GM23338 (cell line): ENCODE results near the gene CSTF2. TPM values are rescaled to one million over a fixed set of nuclear protein-coding genes. Genes with fewer than 3 reads are reported as not detected.

ENCODE experiments used
- ATAC-seq: fragments of 200-7000 bp; cut with Tn5 transposase; 3 replicates; pipeline ENCODE4 v1.9.1; 2020
- DNase-seq: peaks from one replicate; pipeline ENCODE4 v3.0.0-alpha.2; 2015; ENCODE audit warnings: low spot score
- H2AFZ ChIP-seq: fragments of 200-600 bp; sonication (generic); 2 replicates; pipeline ENCODE4 v1.8.0; 2016; ENCODE audit warnings: antibody characterized with exemption, mild to moderate bottlenecking, moderate library complexity
- H3F3A ChIP-seq: fragments of 200-600 bp; sonication (generic); replicated peaks from 2 replicates; pipeline ENCODE4 v1.8.0; 2017; ENCODE audit warnings: antibody characterized with exemption, mixed run types, low read depth
- H3K27ac ChIP-seq: fragments of 200-600 bp; sonication (generic); 2 replicates; pipeline ENCODE4 v1.6.1; 2016; ENCODE audit warnings: low read depth
- H3K27me3 ChIP-seq: fragments of 200-600 bp; sonication (generic); 2 replicates; pipeline ENCODE4 v1.8.0; 2016; ENCODE audit warnings: mild to moderate bottlenecking, mixed run types, moderate library complexity; ENCODE audit not compliant: insufficient read depth
- H3K36me3 ChIP-seq: fragments of 200-600 bp; sonication (generic); 2 replicates; pipeline ENCODE4 v1.8.0; 2016; ENCODE audit warnings: mild to moderate bottlenecking; ENCODE audit not compliant: insufficient read depth
- H3K4me1 ChIP-seq: fragments of 200-600 bp; sonication (generic); 2 replicates; pipeline ENCODE4 v1.8.0; 2016; ENCODE audit warnings: mild to moderate bottlenecking, moderate library complexity; ENCODE audit not compliant: insufficient read depth
- H3K4me2 ChIP-seq: fragments of 200-600 bp; sonication (generic); 2 replicates; pipeline ENCODE4 v1.7.1; 2017; ENCODE audit warnings: mixed run types
- H3K4me3 ChIP-seq: fragments of 200-600 bp; sonication (generic); 2 replicates; pipeline ENCODE4 v1.6.1; 2016; ENCODE audit warnings: mixed run types
- H3K79me2 ChIP-seq: fragments of 200-600 bp; sonication (generic); replicated peaks from 2 replicates; pipeline ENCODE4 v1.8.0; 2017; ENCODE audit warnings: mild to moderate bottlenecking; ENCODE audit not compliant: insufficient read depth
- H3K9me2 ChIP-seq: fragments of 200-600 bp; sonication (generic); 2 replicates; pipeline ENCODE4 v1.8.0; 2017; ENCODE audit not compliant: insufficient read depth
- H4K20me1 ChIP-seq: fragments of 200-600 bp; sonication (generic); replicated peaks from 2 replicates; pipeline ENCODE4 v1.8.0; 2017; ENCODE audit warnings: mild to moderate bottlenecking; ENCODE audit not compliant: insufficient read depth
- H3K27ac Mint-ChIP-seq: 2 replicates; pipeline ENCODE4 v1.8.0; 2020; ENCODE audit warnings: inconsistent platforms, mild to moderate bottlenecking, moderate library complexity, mixed read lengths
- H3K27me3 Mint-ChIP-seq: 3 replicates; pipeline ENCODE4 v1.8.0; 2022; ENCODE audit warnings: low read depth, mild to moderate bottlenecking, moderate library complexity, mixed read lengths, inconsistent platforms; ENCODE audit not compliant: insufficient read depth, poor library complexity
- H3K36me3 Mint-ChIP-seq: 3 replicates; pipeline ENCODE4 v1.8.0; 2021; ENCODE audit warnings: low read depth, mild to moderate bottlenecking, inconsistent platforms, moderate library complexity, mixed read lengths
- H3K4me1 Mint-ChIP-seq: 3 replicates; pipeline ENCODE4 v1.8.0; 2020; ENCODE audit warnings: mild to moderate bottlenecking, inconsistent platforms, mixed read lengths
- H3K4me3 Mint-ChIP-seq: 3 replicates; pipeline ENCODE4 v1.8.0; 2021; ENCODE audit warnings: moderate library complexity, mild to moderate bottlenecking, inconsistent platforms, mixed read lengths
- H3K9me3 Mint-ChIP-seq: 3 replicates; pipeline ENCODE4 v1.8.0; 2020; ENCODE audit warnings: moderate library complexity, mild to moderate bottlenecking, inconsistent platforms, mixed read lengths
- CREB1 ChIP-seq: fragments of 250-450 bp; sonication (Bioruptor Pico); IDR thresholded peaks from 2 replicates; pipeline ENCODE4 v1.5.0; 2020; ENCODE audit warnings: low read depth, mild to moderate bottlenecking, moderate library complexity
- CTCF ChIP-seq, 2 experiments: fragments of 200-600 bp in 1 of 2; sonication (generic) in 1 of 2; conservative IDR thresholded peaks; 2 replicates each; pipeline versions ENCODE4 v1.5.1 to v1.6.1; 2016 to 2017; ENCODE audit warnings: antibody characterized with exemption in 2 of 2, low read depth in 2 of 2, mild to moderate bottlenecking in 2 of 2, moderate library complexity in 1 of 2
- EZH2 ChIP-seq: fragments of 200-600 bp; sonication (generic); IDR thresholded peaks from one replicate; pipeline ENCODE4 v1.8.0; 2017; ENCODE audit warnings: antibody characterized with exemption, mild to moderate bottlenecking, low read depth; ENCODE audit not compliant: unreplicated experiment
- POLR2AphosphoS5 ChIP-seq: IDR thresholded peaks from 2 replicates; pipeline ENCODE4 v1.6.1; 2016; ENCODE audit warnings: antibody characterized with exemption, low read depth
- polyA plus RNA-seq: library from polyadenylated mRNA; unstranded; fragments of >200 nt; fragmentation: Nextera tagmentation; extraction: Ambion mirVana; gene quantifications from 2 replicates; pipeline ENCODE4 v1.2.1, GENCODE V29; 2016
- total RNA-seq: library from RNA; depleted of rRNA; stranded (reverse); fragments of >200 nt; shearing (Covaris generic); gene quantifications from 2 replicates; pipeline ENCODE4 v1.2.3, GENCODE V29; 2014
- TF ChIP-seq, protein P1 (sequence below): IDR thresholded peaks from one replicate; pipeline ENCODE4 v1.6.1; 2018; ENCODE audit warnings: antibody characterized with exemption; ENCODE audit not compliant: unreplicated experiment
- TF ChIP-seq, protein P2 (sequence below): fragments of 250-450 bp; sonication (Bioruptor Pico); IDR thresholded peaks from 2 replicates; pipeline ENCODE4 v1.5.0; 2020; ENCODE audit warnings: mild to moderate bottlenecking, moderate library complexity

CSTF2 gene
- total and polyA plus RNA-seq, 2 experiments from 2014 or later: 24.4 to 30.1 TPM

DNA sequence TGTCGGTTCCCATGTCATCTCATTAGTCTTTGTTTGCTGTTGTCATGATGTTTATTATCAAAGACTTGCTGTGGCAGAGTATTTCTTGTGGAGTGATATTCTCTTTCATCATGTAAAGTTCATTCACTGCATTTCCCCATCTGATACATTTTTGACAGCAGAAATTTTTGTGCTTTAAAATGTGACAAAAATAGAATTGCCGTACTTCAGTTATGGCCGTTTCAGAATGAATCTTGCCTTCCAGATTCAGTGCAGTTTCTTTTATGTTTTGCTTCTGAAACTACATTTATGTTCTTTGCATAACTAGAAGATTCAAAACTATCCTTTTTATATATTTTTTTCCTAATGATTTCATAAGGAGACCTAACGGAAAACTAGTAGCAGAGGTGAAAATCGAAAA lies 10.0 kb downstream of the CSTF2 start:
- Histone ChIP-seq H4K20me1 (no peaks in the 10 kb centered on the region), H3K79me2 (no peaks in the 10 kb centered on the region), H3K9me2 (no peaks in the 10 kb centered on the region), H3K4me2 (no peak overlapping the region), H2AFZ (no peak overlapping the region), H3K27me3 (no peaks in the 10 kb centered on the region), H3K4me3 (no peak overlapping the region), H3K4me1 (no peaks in the 10 kb centered on the region), H3K36me3 (peaks cover 25% of the 10 kb centered on the region), H3K27ac (no peak overlapping the region), H3F3A (no peaks in the 10 kb centered on the region)
- Mint-ChIP-seq H3K4me3 (no peak overlapping the region), H3K27ac (no peak overlapping the region), H3K9me3 (no peaks in the 10 kb centered on the region), H3K36me3 (peaks cover 53% of the 10 kb centered on the region), H3K27me3 (no peaks in the 10 kb centered on the region), H3K4me1 (no peaks in the 10 kb centered on the region)
- TF ChIP-seq POLR2AphosphoS5 (no peak), EZH2 (no peak), CREB1 (CRISPR knock-in tag) (no peak), CTCF (conservative IDR thresholded peaks at IDR 0.05; ENCODE audit: low read depth in 2 of 2) (no peak)
- TF ChIP-seq, protein P1, sequence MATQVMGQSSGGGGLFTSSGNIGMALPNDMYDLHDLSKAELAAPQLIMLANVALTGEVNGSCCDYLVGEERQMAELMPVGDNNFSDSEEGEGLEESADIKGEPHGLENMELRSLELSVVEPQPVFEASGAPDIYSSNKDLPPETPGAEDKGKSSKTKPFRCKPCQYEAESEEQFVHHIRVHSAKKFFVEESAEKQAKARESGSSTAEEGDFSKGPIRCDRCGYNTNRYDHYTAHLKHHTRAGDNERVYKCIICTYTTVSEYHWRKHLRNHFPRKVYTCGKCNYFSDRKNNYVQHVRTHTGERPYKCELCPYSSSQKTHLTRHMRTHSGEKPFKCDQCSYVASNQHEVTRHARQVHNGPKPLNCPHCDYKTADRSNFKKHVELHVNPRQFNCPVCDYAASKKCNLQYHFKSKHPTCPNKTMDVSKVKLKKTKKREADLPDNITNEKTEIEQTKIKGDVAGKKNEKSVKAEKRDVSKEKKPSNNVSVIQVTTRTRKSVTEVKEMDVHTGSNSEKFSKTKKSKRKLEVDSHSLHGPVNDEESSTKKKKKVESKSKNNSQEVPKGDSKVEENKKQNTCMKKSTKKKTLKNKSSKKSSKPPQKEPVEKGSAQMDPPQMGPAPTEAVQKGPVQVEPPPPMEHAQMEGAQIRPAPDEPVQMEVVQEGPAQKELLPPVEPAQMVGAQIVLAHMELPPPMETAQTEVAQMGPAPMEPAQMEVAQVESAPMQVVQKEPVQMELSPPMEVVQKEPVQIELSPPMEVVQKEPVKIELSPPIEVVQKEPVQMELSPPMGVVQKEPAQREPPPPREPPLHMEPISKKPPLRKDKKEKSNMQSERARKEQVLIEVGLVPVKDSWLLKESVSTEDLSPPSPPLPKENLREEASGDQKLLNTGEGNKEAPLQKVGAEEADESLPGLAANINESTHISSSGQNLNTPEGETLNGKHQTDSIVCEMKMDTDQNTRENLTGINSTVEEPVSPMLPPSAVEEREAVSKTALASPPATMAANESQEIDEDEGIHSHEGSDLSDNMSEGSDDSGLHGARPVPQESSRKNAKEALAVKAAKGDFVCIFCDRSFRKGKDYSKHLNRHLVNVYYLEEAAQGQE: no peak
- TF ChIP-seq, protein P2, sequence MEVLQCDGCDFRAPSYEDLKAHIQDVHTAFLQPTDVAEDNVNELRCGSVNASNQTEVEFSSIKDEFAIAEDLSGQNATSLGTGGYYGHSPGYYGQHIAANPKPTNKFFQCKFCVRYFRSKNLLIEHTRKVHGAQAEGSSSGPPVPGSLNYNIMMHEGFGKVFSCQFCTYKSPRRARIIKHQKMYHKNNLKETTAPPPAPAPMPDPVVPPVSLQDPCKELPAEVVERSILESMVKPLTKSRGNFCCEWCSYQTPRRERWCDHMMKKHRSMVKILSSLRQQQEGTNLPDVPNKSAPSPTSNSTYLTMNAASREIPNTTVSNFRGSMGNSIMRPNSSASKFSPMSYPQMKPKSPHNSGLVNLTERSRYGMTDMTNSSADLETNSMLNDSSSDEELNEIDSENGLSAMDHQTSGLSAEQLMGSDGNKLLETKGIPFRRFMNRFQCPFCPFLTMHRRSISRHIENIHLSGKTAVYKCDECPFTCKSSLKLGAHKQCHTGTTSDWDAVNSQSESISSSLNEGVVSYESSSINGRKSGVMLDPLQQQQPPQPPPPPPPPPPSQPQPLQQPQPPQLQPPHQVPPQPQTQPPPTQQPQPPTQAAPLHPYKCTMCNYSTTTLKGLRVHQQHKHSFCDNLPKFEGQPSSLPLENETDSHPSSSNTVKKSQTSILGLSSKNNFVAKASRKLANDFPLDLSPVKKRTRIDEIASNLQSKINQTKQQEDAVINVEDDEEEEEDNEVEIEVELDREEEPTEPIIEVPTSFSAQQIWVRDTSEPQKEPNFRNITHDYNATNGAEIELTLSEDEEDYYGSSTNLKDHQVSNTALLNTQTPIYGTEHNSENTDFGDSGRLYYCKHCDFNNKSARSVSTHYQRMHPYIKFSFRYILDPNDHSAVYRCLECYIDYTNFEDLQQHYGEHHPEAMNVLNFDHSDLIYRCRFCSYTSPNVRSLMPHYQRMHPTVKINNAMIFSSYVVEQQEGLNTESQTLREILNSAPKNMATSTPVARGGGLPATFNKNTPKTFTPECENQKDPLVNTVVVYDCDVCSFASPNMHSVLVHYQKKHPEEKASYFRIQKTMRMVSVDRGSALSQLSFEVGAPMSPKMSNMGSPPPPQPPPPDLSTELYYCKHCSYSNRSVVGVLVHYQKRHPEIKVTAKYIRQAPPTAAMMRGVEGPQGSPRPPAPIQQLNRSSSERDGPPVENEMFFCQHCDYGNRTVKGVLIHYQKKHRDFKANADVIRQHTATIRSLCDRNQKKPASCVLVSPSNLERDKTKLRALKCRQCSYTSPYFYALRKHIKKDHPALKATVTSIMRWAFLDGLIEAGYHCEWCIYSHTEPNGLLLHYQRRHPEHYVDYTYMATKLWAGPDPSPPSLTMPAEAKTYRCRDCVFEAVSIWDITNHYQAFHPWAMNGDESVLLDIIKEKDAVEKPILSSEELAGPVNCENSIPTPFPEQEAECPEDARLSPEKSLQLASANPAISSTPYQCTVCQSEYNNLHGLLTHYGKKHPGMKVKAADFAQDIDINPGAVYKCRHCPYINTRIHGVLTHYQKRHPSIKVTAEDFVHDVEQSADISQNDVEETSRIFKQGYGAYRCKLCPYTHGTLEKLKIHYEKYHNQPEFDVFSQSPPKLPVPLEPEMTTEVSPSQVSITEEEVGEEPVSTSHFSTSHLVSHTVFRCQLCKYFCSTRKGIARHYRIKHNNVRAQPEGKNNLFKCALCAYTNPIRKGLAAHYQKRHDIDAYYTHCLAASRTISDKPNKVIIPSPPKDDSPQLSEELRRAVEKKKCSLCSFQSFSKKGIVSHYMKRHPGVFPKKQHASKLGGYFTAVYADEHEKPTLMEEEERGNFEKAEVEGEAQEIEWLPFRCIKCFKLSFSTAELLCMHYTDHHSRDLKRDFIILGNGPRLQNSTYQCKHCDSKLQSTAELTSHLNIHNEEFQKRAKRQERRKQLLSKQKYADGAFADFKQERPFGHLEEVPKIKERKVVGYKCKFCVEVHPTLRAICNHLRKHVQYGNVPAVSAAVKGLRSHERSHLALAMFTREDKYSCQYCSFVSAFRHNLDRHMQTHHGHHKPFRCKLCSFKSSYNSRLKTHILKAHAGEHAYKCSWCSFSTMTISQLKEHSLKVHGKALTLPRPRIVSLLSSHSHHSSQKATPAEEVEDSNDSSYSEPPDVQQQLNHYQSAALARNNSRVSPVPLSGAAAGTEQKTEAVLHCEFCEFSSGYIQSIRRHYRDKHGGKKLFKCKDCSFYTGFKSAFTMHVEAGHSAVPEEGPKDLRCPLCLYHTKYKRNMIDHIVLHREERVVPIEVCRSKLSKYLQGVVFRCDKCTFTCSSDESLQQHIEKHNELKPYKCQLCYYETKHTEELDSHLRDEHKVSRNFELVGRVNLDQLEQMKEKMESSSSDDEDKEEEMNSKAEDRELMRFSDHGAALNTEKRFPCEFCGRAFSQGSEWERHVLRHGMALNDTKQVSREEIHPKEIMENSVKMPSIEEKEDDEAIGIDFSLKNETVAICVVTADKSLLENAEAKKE (CRISPR knock-in tag): no peak
- DNase-seq: no peak
- ATAC-seq: no peak
